Activated T-helper 9 cell treated with anti-CD3 and anti-CD28 coated beads, Interleukin-2, amount 50 U/mL, for 16 hours (primary cell): ENCODE measurements around the gene LMX1B.

ENCODE experiments used
- DNase-seq: peaks from one replicate; pipeline ENCODE4 v3.0.0-alpha.2; 2020; ENCODE audit warnings: low read depth

The LMX1B gene

GRCh38 chr9:126676685-126677143, 63.0 kb downstream of the LMX1B start:
- no peak for DNase-seq

- no peak for DNase-seq
Measured at GRCh38 chr9:126677188-126678084, 63.7 kb downstream of the LMX1B start.

GRCh38 chr9:126678989-126679388, 65.3 kb downstream of the LMX1B start:
- no peak for DNase-seq

GRCh38 chr9:126681336-126681735, 67.6 kb downstream of the LMX1B start:
- DNase-seq = no peak

GRCh38 chr9:126682113-126682810, 68.5 kb downstream of the LMX1B start:
- DNase-seq = no peak

GRCh38 chr9:126682928-126683697, 69.4 kb downstream of the LMX1B start:
- DNase-seq = no peak

- no peak for DNase-seq
Measured at GRCh38 chr9:126683698-126684044, 69.9 kb downstream of the LMX1B start.

- no peak for DNase-seq
Measured at GRCh38 chr9:126684345-126684744, 70.6 kb downstream of the LMX1B start.

GRCh38 chr9:126684965-126685465, 71.3 kb downstream of the LMX1B start:
- DNase-seq = no peak

GRCh38 chr9:126687930-126688461, 74.3 kb downstream of the LMX1B start:
- no peak for DNase-seq

- no peak for DNase-seq
Measured at GRCh38 chr9:126688617-126689016, 74.9 kb downstream of the LMX1B start.

- no peak for DNase-seq
Measured at GRCh38 chr9:126689027-126689825, 75.5 kb downstream of the LMX1B start.

- peak; percentile 33 for DNase-seq
Measured at GRCh38 chr9:126690431-126691051, 76.8 kb downstream of the LMX1B start.

GRCh38 chr9:126692041-126692758, 78.5 kb downstream of the LMX1B start:
- DNase-seq = no peak

- DNase-seq = no peak
Measured at GRCh38 chr9:126692759-126693427, 79.2 kb downstream of the LMX1B start.

GRCh38 chr9:126693428-126693944, 79.8 kb downstream of the LMX1B start:
- no peak for DNase-seq

- DNase-seq = no peak
Measured at GRCh38 chr9:126694206-126695081, 80.7 kb downstream of the LMX1B start.

- no peak for DNase-seq
Measured at GRCh38 chr9:126695186-126695585, 81.5 kb downstream of the LMX1B start.
